NB4 (cell line): ENCODE results near the gene RAP1GAP.

Source experiments
- CTCF ChIP-seq: IDR thresholded peaks from one replicate; pipeline ENCODE4 v1.5.1; 2012; ENCODE audit warnings: low read depth, low read length
- MAX ChIP-seq: IDR thresholded peaks from 2 replicates; pipeline ENCODE4 v1.6.1; 2011; ENCODE audit warnings: low read depth, low read length

GRCh38 chr1:21655748-21656147 is 13.4 kb downstream of the RAP1GAP start:
- no peak for TF ChIP-seq CTCF
- no peak for TF ChIP-seq MAX
